Vagina (tissue), 2 donors: Measurements from ENCODE around the gene MNS1.

ENCODE experiments used
- POLR2A ChIP-seq, 2 donors: fragments of 450-650 bp; IDR thresholded peaks; one replicate each; pipeline ENCODE4 v1.6.1; 2017; ENCODE audit warnings: antibody characterized with exemption in 2 of 2, mild to moderate bottlenecking in 2 of 2, moderate library complexity in 2 of 2
- TF ChIP-seq, protein P1 (sequence below), 3 experiments: fragments of 450-650 bp in 2 of 3; fragments of 200-600 bp in 1 of 3; sonication (generic) in 1 of 3; IDR thresholded peaks; one replicate each; pipeline ENCODE4 v1.5.1; 2017 to 2019; ENCODE audit warnings: antibody characterized with exemption in 3 of 3, mild to moderate bottlenecking in 2 of 3, moderate library complexity in 2 of 3

DNA sequence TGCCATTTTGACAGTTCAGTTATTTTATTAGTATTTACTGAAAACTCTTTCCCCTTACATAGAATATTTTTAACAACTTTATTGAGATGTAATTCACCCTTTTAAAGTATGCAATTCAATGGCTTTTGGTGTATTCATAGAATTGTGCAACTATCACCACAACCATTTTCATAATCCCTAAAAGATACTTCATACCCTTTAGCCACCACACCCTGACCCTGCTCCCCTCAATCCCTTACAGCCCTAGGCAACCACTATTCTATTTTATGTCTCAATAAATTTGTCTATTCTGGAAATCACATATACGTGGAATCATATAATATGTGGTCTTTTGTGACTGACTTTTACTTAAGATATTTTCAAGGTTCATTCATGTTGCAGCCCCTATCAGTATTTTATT lies 70.0 kb downstream of the MNS1 start:
- TF ChIP-seq POLR2A (IDR thresholded peaks at IDR 0.05), result no peak
- TF ChIP-seq, protein P1, sequence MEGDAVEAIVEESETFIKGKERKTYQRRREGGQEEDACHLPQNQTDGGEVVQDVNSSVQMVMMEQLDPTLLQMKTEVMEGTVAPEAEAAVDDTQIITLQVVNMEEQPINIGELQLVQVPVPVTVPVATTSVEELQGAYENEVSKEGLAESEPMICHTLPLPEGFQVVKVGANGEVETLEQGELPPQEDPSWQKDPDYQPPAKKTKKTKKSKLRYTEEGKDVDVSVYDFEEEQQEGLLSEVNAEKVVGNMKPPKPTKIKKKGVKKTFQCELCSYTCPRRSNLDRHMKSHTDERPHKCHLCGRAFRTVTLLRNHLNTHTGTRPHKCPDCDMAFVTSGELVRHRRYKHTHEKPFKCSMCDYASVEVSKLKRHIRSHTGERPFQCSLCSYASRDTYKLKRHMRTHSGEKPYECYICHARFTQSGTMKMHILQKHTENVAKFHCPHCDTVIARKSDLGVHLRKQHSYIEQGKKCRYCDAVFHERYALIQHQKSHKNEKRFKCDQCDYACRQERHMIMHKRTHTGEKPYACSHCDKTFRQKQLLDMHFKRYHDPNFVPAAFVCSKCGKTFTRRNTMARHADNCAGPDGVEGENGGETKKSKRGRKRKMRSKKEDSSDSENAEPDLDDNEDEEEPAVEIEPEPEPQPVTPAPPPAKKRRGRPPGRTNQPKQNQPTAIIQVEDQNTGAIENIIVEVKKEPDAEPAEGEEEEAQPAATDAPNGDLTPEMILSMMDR (IDR thresholded peaks at IDR 0.05), result no peak
